CD1c-positive myeloid dendritic cell (primary cell): ENCODE results near the gene CHRNB1.

Source experiments
- DNase-seq: peaks from one replicate; pipeline ENCODE4 v3.0.0-alpha.2; 2016; ENCODE audit errors: extremely low spot score

Gene CHRNB1

DNA sequence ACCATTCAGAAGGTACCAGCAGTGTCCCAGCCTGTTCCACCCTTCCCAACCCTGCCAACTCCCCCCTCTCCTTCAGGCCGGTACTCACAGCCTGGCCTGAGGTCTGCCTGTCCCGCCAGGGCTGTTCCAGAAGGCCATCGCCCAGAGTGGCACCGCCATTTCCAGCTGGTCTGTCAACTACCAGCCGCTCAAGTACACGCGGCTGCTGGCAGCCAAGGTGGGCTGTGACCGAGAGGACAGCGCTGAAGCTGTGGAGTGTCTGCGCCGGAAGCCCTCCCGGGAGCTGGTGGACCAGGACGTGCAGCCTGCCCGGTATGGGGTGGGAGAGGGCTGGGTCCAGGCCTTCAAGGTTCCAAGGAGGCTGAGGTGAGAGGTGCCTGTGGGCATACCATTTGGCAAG lies 30.0 kb upstream of the CHRNB1 start:
- DNase-seq = no peak

DNA sequence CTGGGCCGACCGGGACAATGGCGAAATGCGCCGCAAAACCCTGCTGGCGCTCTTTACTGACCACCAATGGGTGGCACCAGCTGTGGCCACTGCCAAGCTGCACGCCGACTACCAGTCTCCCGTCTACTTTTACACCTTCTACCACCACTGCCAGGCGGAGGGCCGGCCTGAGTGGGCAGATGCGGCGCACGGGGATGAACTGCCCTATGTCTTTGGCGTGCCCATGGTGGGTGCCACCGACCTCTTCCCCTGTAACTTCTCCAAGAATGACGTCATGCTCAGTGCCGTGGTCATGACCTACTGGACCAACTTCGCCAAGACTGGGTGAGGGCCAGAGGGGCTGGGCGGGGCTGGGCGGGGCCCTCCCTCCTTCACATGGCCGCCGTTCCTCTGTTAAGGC lies 29.1 kb upstream of the CHRNB1 start:
- DNase-seq = no peak

DNA sequence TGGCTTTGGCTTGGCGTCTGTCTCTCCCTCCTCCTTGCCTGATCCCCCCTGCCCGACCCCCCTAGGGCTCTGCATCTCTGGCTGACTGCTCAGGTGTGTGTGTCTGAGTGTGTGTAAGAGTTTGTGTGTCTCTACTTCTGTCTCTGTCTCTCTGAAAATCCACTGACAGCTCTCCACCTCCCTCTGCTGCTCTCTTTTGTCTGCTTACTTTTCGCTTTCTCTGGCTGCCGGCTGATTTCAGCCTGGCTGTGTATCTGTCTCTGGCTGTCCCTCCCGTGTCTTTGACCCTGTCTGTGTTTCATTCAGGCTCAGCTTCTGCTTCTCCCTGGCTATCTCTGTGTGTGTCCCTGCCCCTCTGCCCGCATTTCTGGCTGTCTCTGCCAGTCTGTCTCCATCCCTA lies 28.5 kb upstream of the CHRNB1 start:
- DNase-seq = no peak

DNA sequence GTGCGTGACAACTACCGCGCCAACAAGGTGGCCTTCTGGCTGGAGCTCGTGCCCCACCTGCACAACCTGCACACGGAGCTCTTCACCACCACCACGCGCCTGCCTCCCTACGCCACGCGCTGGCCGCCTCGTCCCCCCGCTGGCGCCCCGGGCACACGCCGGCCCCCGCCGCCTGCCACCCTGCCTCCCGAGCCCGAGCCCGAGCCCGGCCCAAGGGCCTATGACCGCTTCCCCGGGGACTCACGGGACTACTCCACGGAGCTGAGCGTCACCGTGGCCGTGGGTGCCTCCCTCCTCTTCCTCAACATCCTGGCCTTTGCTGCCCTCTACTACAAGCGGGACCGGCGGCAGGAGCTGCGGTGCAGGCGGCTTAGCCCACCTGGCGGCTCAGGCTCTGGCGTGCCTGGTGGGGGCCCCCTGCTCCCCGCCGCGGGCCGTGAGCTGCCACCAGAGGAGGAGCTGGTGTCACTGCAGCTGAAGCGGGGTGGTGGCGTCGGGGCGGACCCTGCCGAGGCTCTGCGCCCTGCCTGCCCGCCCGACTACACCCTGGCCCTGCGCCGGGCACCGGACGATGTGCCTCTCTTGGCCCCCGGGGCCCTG lies 27.7 kb upstream of the CHRNB1 start:
- DNase-seq = no peak

DNA sequence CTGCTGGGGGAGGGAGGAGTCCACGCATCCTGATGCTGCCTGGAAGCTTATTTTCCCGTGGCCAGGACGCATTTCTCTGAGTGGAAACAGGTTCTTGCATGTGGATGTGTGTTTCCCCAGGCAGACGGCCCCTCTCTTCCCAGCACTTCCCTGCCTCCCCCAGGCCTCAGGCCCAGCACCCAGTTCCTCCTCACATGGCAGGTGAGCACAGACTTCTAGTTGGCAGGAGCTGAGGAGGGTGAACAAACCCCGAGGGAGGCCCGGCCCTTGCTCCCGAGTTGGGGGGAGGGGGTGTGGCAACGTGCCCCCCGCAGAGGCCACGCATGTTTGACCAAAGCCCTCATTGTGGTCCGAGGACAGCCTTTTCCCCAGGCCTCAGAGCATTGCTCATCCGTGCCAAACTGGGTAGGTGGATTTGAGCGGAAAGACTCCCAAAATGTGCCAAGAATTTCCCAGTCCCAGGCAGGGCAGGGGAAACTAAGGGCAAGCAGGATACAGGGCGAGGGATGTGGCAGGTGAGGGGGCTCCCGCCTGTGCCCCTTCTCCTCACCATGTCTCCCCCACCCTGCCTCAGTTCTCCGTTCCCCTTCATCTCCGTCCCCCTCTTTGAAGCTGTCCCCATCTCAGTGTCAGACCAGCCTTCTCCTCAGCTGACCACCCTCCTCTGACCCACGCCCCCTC lies 26.2 kb upstream of the CHRNB1 start:
- DNase-seq = no peak

DNA sequence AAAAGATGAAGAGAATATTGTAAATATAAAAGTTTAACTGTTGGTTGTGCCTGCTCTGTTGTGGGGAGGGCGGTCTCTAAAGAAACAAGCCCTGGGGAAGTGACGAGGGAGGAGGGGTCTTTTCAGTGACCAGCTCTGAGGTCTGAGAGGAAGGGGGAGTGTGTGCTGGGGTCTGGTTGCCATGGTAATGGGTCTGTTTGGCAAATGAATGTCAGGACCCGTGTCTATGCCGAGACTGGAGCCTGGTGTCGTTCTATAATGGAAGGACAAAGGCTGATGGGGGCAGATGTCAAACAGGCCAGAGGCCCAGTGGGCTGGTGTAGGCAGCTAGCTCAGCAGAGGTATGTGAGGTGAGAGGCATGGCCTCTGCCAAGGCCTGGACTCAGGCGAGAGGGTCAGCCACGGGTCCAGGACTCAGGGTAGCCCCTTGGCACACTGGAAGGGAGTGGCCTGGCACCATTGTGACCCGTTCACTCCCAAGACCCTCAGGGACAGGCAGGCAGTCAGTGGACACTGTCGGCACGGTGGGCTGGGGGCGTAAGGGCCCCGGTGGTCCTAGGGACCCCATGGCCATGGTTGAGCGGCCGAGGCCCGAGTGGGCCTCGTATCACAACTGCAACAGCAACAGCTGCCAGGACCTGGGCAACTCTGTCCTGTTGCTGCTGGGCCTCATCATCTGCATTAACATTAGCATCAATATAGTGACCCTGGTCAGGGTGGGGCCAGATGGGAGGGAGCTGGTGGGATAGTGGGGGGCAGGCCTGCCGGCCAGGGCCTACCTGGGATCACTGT lies 24.8 kb upstream of the CHRNB1 start, which contains the start of gene SPEM1:
SPEM1 (plus strand) TSS at position 506 of the 792 bp plus-strand sequence; CDS start at position 567, 61 bp downstream.
- DNase-seq = no peak

DNA sequence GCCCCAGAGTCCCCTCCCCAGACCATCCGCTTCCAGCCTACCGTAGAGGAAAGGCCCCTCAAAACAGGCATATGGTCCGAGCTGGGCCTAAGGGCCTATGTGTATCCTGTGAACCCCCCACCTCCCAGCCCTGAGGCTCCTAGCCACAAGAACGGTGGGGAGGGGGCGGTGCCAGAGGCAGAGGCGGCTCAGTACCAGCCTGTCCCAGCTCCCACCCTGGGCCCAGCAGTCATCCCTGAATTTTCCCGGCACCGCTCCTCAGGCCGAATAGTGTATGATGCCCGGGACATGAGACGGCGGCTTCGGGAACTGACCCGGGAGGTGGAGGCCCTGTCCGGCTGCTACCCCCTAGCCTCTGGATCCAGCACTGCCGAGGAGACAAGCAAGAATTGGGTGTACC lies 23.7 kb upstream of the CHRNB1 start:
- DNase-seq = no peak

DNA sequence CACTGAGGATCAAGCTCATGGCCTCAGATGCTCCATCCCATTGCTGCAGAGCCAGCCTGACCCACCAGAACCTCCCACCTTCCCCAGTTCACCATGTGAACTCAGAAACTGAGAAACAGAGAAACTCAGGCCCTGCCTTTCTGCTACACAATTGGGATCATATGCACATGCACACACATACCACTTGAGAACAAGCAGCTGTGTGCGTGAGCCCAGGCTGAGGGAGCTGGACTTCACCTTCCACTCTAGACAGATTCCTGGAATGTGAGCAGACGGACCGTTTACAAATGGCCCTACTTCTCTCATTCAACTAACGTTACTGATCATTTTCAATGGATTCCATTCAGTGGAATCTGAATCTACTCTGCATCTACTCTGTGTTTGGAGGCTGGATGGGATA lies 21.2 kb upstream of the CHRNB1 start:
- DNase-seq = no peak

DNA sequence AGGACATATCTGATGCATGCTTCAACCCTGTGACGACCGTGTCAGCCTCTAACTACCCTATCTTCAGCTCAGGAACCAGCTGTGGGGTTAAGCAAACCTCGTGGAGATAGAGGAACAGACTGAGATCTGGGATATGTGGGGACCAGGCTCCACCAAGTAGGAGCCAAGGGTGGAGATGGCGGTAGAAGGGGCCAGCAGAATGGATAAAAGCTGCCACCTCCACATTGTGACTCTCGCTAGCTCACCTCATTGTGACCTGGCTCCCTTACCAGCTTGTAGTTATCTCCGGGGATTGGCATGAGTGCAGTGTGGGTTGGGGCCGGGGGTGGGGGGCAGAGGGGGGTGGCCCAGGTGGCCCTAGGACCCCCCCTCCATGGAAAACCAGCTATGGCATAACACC lies 19.5 kb upstream of the CHRNB1 start, which contains the start of gene SPEM2:
SPEM2 (plus strand) TSS at position 301 of the 400 bp plus-strand sequence; CDS start at position 374, 73 bp downstream.
- DNase-seq = no peak

DNA sequence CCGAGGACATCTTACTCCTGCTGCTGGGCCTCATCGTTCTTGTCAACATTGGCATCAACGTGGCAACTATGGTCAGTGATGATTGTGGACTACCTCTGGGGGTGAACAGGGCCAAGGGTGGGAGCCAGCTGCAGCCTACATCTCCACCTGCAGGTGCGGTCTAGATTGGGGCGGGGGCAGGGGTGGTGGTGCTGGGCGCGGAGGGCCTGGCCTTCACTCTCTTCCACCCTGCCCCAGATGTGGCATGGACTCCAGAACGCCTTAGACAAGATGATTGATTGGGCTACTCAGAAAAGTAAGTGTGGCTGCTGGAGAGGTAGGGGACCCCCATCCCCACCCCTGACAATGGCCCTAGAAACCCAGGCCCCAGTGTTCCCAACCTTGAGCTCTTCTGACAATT lies 19.1 kb upstream of the CHRNB1 start:
- no peak for DNase-seq

DNA sequence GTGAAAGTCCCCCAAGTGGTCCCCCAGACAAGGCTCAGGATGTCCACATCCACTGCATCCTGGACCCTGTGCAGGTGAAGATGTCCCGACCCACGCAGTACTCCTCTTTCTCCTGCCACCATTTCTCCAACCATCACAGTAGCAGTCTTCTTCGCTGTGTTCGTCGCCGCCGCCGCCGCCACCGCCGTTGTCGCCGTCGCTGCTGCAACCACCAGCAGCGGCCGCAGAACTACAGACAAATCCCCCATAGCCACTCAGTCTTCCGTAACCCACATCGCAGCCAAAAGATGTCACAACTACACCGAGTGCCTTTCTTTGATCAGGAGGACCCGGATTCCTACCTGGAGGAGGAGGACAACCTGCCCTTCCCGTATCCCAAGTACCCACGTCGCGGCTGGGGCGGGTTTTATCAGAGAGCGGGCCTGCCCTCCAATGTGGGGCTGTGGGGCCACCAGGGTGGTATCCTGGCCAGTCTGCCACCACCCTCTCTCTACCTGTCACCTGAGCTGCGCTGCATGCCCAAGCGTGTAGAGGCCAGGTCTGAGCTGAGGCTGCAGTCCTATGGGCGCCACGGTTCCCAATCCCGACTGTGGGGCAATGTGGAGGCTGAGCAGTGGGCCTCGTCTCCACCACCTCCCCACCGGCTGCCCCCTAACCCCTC lies 18.5 kb upstream of the CHRNB1 start:
- no peak for DNase-seq

DNA sequence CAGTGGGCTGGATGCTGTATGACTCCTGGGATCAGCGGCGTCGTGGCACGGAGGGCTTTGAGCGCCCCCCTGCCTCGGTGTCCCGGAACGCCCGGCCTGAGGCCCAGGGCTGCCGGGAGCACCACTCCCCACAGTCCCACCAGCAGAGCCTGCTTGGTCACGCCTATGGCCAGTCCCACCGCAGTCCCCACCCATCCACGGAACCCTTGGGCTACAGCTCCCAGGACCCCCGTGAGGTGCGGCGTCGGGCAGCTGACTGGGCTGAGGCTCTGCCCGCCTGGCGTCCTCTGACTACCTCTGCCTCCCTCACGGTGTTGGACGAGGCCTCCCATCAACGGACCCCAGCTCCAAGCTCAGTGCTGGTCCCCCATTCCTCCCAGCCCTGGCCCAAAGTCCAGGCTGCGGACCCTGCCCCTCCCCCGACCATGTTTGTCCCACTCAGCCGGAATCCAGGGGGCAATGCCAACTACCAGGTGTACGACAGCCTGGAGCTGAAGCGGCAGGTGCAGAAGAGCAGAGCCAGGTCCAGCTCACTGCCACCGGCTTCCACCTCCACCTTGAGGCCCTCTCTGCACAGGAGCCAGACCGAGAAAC lies 17.9 kb upstream of the CHRNB1 start:
- DNase-seq = no peak

DNA sequence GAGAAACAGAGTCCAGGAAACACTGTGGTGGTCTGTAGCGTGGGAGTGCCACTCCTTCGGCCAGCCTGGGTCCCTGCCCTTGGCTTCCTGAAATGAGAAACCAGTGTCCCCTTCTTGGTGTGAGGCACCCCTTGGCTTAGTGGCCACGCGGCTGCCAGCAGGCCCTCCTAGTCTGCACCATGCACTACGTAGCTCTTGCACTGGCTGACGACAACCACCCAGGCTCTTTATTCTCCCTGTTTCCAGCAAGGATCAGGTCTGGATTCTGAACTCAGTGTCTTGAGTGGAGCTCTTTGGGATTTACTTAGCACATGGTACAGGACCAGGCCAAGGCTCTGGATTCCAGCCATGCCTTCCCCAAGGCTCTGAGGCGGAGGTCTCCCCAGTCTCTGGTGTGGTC lies 17.3 kb upstream of the CHRNB1 start:
- DNase-seq = no peak

DNA sequence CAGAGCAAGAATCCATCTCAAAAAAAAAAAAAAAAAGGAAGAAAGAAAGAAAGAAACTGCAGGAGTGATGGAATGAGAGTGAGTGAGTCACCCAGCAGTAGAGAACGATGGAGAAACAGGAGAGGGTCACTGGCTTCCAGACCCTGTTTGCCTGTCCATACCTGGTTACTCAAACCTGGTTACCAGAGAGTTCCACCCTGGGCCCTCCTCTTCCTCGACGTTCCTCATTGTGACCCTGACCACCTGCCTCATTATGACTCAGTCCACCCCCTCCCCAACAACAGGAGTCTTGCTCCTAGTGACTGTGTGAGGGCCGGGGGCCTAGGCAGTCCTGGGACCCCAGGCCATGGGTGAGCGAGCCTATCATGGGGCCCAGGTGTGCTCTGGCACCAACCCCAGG lies 16.3 kb upstream of the CHRNB1 start, which contains the start of gene SPEM3:
SPEM3 (plus strand) TSS at position 301 of the 400 bp plus-strand sequence; CDS start at position 347, 46 bp downstream.
- no peak for DNase-seq

DNA sequence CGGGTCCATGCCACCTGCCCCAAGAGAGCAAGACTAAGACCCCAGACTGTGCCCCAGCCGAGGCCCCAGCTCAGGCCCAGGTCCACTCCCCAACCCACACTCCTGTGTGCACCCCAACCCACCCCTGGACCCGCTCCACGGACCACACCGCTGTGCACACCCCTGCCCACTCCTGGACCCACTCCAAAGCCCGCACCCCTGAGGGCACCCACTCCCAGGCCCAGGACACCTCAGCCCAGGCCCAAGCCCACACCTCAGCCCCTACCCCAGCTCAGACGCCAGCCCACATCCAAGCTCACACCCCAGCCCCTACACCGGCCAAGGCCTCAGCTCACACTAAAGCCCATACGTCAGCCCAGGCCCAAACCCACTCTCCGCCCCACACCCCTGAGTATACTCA lies 15.1 kb upstream of the CHRNB1 start:
- no peak for DNase-seq

DNA sequence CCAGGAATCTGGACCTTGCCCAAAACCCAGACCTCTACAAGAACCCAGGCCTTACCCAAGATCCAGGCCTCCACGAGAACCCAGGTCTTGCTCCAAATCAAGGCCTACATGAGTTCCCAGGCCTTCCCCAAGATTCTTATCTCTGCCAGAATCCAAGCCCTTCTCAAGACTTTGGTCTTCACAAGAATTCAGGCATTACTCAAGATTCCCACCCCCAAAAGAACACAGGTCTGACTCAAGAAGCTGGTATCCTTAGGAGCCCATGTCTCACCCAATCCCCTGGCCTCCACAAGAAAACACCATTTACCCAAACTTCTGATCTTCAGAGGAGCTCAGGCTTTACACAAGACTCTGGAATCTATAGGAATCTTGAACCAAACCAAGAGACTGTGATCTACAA lies 13.6 kb upstream of the CHRNB1 start:
- no peak for DNase-seq

DNA sequence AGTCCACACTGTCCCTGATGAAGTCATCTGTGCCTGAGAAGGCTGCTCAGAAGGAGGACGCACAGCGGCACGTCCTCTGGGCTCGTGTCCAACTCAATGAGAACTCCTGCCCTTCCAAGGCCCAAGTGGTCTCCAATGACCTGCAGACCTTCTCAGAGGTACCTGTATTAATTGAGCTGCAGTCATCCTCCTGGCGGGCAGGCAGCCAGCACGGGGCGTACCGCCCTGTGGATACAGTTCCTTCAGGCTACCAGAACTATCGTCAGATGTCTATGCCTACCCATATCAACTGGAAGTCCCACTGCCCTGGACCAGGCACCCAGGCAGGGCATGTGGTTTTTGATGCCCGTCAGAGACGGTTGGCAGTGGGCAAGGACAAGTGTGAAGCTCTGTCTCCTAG lies 12.6 kb upstream of the CHRNB1 start:
- DNase-seq = no peak

DNA sequence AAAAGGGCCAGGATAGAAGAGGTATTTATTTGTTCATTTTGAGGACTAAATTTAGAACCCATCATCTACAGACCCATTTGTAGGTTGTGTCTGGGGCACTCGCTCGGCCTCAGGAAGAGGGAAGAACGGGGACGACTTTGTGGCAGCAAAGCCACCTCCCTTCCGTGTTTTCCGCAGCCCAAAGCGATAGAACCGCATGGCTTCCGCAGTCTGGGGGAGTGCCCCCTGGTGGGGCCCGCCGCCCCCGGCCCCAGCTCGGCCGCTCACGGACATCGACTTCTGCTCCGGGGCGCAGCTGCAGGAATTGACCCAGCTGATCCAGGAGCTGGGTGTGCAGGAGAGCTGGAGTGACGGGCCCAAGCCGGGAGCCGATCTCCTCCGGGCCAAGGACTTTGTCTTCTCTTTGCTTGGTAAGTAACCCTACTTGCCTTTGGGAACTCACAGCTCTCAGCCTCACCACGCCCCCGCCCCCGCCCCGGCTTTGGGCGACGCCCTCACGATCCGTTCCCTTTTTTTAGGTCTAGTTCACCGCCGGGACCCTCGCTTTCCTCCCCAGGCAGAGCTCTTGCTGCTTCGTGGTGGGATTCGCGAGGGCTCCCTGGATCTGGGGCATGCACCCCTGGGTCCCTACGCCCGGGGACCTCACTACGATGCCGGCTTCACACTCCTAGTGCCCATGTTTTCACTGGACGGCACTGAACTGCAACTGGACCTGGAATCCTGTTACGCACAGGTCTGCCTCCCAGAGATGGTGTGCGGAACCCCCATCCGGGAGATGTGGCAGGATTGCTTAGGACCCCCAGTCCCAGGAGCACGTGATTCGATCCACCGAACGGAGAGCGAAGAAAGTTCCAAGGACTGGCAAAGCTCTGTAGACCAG lies 8.9 kb upstream of the CHRNB1 start:
- DNase-seq = peak; percentile 78

DNA sequence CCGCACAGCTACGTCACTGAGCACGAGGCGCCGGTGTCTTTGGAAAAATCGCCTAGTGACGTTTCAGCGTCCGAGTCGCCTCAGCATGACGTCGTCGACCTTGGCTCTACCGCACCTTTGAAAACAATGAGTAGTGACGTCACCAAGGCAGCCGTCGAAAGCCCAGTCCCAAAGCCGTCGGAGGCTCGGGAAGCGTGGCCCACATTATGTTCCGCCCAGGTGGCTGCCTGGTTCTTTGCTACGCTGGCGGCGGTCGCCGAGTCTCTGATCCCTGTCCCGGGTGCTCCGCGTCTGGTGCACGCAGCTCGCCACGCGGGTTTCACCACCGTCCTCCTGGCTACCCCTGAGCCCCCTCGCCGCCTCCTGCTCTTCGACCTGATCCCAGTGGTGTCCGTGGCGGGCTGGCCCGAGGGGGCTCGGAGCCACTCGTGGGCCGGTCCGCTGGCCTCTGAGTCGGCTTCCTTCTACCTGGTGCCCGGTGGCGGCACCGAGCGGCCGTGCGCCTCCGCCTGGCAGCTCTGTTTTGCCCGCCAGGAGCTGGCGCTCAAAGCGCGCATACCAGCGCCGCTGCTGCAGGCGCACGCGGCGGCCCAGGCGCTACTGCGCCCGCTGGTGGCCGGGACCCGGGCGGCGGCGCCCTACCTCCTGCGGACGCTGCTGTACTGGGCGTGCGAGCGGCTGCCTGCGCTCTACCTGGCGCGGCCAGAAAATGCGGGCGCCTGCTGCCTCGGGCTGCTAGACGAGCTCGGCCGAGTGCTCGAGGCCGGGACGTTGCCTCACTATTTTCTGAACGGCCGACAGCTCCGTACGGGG lies 8.1 kb upstream of the CHRNB1 start:
- peak; percentile 90 for DNase-seq

DNA sequence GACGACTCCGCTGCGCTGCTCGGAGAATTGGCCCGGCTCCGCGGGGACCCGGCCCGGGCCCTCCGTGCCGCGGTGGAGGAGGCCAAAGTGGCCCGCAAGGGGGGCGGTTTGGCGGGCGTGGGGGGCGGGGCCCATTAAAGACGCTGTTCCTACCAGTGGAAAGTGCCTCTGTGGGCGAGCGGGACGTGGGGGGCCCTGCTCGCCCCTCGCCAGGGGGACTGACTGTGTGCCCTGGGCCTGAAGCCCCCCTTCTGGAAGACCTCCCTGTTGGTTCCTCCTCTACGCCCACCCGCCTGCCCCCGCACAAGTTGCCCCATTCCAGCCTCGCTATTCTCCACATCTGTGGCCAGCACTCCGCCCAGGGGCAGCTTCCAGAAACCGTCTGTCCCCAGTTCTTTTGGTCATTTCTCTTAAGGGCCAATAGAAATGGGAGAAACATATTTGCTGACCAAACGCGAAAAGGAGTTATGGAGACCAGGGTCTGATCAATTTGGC lies 7.4 kb upstream of the CHRNB1 start:
- DNase-seq = no peak
